Loucy (cell line): ENCODE measurements around the gene PADI1.

Source experiments
- H2AFZ ChIP-seq: fragments of 200-600 bp; sonication (generic); 2 replicates; pipeline ENCODE4 v1.6.0; 2016; ENCODE audit warnings: antibody characterized with exemption, mild to moderate bottlenecking, low read length, moderate library complexity
- H3F3A ChIP-seq: fragments of 200-600 bp; 2 replicates; pipeline ENCODE4 v1.6.0; 2016; ENCODE audit warnings: antibody characterized with exemption, low read depth, mild to moderate bottlenecking
- H3K27me3 ChIP-seq: fragments of 200-600 bp; sonication (generic); 2 replicates; pipeline ENCODE4 v1.6.1; 2014; ENCODE audit warnings: low read length, mild to moderate bottlenecking; ENCODE audit not compliant: insufficient read depth, poor library complexity, severe bottlenecking
- H3K36me3 ChIP-seq: fragments of 200-600 bp; sonication (generic); 2 replicates; pipeline ENCODE4 v1.6.1; 2016; ENCODE audit warnings: low read length; ENCODE audit not compliant: insufficient read depth
- H3K4me1 ChIP-seq: fragments of 200-600 bp; sonication (generic); 2 replicates; pipeline ENCODE4 v1.5.1; 2014; ENCODE audit warnings: low read length, mild to moderate bottlenecking; ENCODE audit not compliant: insufficient read depth, poor library complexity, severe bottlenecking
- H3K4me2 ChIP-seq: fragments of 200-600 bp; sonication (generic); 2 replicates; pipeline ENCODE4 v1.6.0; 2014; ENCODE audit warnings: antibody characterized with exemption, low read length, low read depth, mild to moderate bottlenecking; ENCODE audit not compliant: poor library complexity, severe bottlenecking
- H3K4me3 ChIP-seq: fragments of 200-600 bp; sonication (generic); 2 replicates; pipeline ENCODE4 v1.5.1; 2014; ENCODE audit warnings: low read length, mild to moderate bottlenecking, mixed read lengths; ENCODE audit not compliant: poor library complexity, severe bottlenecking
- H3K79me2 ChIP-seq: fragments of 200-600 bp; sonication (generic); 2 replicates; pipeline ENCODE4 v1.6.1; 2014; ENCODE audit warnings: low read length; ENCODE audit not compliant: insufficient read depth
- H3K9ac ChIP-seq: fragments of 200-600 bp; sonication (generic); 2 replicates; pipeline ENCODE4 v1.6.0; 2014; ENCODE audit warnings: mild to moderate bottlenecking, low read depth, low read length, moderate library complexity; ENCODE audit not compliant: poor library complexity, severe bottlenecking
- H3K9me2 ChIP-seq: fragments of 200-600 bp; sonication (generic); replicated peaks from 2 replicates; pipeline ENCODE4 v1.6.1; 2016; ENCODE audit warnings: low read depth, low read length, mixed read lengths
- H3K9me3 ChIP-seq: fragments of 200-600 bp; sonication (generic); 2 replicates; pipeline ENCODE4 v1.6.1; 2014; ENCODE audit warnings: mild to moderate bottlenecking, antibody characterized with exemption, low read length, low read depth; ENCODE audit not compliant: insufficient read depth
- H4K20me1 ChIP-seq: fragments of 200-600 bp; sonication (generic); 2 replicates; pipeline ENCODE4 v1.6.0; 2014; ENCODE audit warnings: antibody characterized with exemption, low read length, mild to moderate bottlenecking; ENCODE audit not compliant: insufficient read depth, poor library complexity, severe bottlenecking
- EZH2phosphoT487 ChIP-seq: fragments of 200-600 bp; IDR thresholded peaks from 2 replicates; pipeline ENCODE4 v1.6.1; 2018; ENCODE audit warnings: antibody characterized with exemption, mild to moderate bottlenecking, moderate library complexity, borderline replicate concordance
- TF ChIP-seq, protein P1 (sequence below): fragments of 200-600 bp; sonication (generic); conservative IDR thresholded peaks from 2 replicates; pipeline ENCODE4 v1.5.1; 2014; ENCODE audit warnings: mild to moderate bottlenecking, antibody characterized with exemption, low read length

PADI1 gene

GRCh38 chr1:17204546-17205440, at the start of gene PADI1:
TSS of gene PADI1 (plus strand) at chr1:17205128. CDS start at chr1:17205218, 90 bp downstream.
- peaks cover 85% of the 10 kb centered on the region for H3K4me1 ChIP-seq
- H3K4me2 ChIP-seq: no peak within 1 kb of the TSS
- TF ChIP-seq, protein P1, sequence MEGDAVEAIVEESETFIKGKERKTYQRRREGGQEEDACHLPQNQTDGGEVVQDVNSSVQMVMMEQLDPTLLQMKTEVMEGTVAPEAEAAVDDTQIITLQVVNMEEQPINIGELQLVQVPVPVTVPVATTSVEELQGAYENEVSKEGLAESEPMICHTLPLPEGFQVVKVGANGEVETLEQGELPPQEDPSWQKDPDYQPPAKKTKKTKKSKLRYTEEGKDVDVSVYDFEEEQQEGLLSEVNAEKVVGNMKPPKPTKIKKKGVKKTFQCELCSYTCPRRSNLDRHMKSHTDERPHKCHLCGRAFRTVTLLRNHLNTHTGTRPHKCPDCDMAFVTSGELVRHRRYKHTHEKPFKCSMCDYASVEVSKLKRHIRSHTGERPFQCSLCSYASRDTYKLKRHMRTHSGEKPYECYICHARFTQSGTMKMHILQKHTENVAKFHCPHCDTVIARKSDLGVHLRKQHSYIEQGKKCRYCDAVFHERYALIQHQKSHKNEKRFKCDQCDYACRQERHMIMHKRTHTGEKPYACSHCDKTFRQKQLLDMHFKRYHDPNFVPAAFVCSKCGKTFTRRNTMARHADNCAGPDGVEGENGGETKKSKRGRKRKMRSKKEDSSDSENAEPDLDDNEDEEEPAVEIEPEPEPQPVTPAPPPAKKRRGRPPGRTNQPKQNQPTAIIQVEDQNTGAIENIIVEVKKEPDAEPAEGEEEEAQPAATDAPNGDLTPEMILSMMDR: no peak
- no peak for TF ChIP-seq EZH2phosphoT487
- no peaks in the 10 kb centered on the region for H3K27me3 ChIP-seq
- no peaks in the 10 kb centered on the region for H3K9me3 ChIP-seq
- H2AFZ ChIP-seq: no peak within 1 kb of the TSS
- H3K9me2 ChIP-seq: no peaks in the 10 kb centered on the region
- H3K4me3 ChIP-seq: no peak within 1 kb of the TSS
- no peaks in the 10 kb centered on the region for H3K79me2 ChIP-seq
- H3K9ac ChIP-seq: no peak within 1 kb of the TSS
- no peaks in the 10 kb centered on the region for H4K20me1 ChIP-seq
- H3K36me3 ChIP-seq: no peaks in the 10 kb centered on the region
- 0 out of 2 replicates have a peak, but pooled peaks cover 2% of the 10 kb centered on the region for H3F3A ChIP-seq

GRCh38 chr1:17155257-17155920, 49.5 kb upstream of the PADI1 start:
- no peak for TF ChIP-seq EZH2phosphoT487
- TF ChIP-seq, protein P1: no peak

DNA sequence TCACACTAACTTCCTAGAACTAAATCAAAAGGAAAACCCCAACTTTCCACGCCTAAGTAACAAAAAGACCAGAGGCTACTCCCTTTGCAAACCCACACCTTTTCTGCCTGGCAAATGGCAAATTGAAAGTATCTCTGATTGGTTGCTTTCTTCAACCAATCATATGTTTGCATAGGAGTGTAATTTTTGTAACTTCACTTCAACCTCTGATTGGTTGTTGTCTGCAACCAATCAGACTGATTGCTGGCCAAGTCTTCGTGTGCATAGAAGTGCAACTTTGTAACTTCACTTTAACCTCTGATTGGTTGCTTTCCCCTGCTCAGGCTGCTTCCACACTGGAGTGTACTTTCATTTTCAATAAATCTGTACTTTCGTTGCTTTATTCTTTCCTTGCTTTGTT, 48.8 kb upstream of the PADI1 start:
- H4K20me1 ChIP-seq: no peaks in the 10 kb centered on the region
- peaks cover 22% of the 10 kb centered on the region; the same call in 1 of the 2 replicates for H3K9me3 ChIP-seq
- no peak for TF ChIP-seq EZH2phosphoT487
- TF ChIP-seq, protein P1: no peak
- no peak overlapping the region for H3K4me2 ChIP-seq
- no peaks in the 10 kb centered on the region for H3K36me3 ChIP-seq
- H3K9me2 ChIP-seq: no peaks in the 10 kb centered on the region
- no peak overlapping the region for H2AFZ ChIP-seq
- peaks cover 2% of the 10 kb centered on the region for H3K4me1 ChIP-seq
- H3K9ac ChIP-seq: no peak overlapping the region
- no peaks in the 10 kb centered on the region for H3F3A ChIP-seq
- H3K79me2 ChIP-seq: no peaks in the 10 kb centered on the region
- H3K27me3 ChIP-seq: no peaks in the 10 kb centered on the region
- H3K4me3 ChIP-seq: no peak overlapping the region

More at GRCh38 chr1:17155257-17155920, 49.5 kb upstream of the PADI1 start:
- Histone ChIP-seq H4K20me1 (no peaks in the 10 kb centered on the region), H3K79me2 (no peaks in the 10 kb centered on the region), H3K4me1 (no peaks in the 10 kb centered on the region), H3K4me2 (no peak overlapping the region), H3K27me3 (no peaks in the 10 kb centered on the region), H3K9ac (no peak overlapping the region), H3K9me3 (peaks cover 22% of the 10 kb centered on the region; the same call in 1 of the 2 replicates), H3K36me3 (no peaks in the 10 kb centered on the region), H3K9me2 (no peaks in the 10 kb centered on the region), H3K4me3 (no peak overlapping the region), H2AFZ (no peak overlapping the region), H3F3A (no peaks in the 10 kb centered on the region)
